GF-D8 (cell line): ENCODE measurements around the gene ATP5MG.

Experiments used
- DNase-seq: peaks from one replicate; lab custom pipeline; 2025; lab: John Stamatoyannopoulos, UW

The ATP5MG gene

DNA sequence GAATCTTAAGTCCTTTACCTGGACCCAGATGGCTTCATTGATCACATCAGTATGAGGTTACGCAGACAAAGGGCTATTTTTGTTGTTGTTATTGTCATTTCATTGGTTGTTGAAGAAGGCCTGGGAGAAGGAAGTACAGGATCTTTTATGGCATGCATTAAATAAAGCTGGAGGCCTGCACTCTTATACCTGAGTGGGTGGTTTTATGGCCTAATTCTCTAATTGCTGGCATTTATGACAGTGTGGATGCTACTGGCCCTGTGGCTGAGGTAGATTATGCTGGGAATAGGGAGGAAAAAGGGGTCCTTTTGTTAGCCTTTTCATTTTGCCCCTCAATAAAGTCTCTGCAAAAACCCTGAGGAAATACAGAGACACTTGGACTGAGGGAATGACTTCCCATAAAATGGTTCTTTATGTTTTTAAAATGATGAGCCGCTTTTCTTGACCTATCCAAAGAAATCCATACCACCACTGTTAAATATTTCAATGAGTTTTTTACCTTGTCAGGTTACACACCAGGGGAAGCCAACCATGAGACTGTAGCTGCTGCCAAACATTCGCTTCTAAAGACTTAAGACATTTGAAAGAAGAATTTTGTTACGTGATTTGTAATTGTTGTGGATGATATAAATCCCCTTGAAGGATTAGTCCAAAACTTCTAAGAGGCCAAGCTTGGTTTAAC lies 41.6 kb downstream of the ATP5MG start:
- DNase-seq = no peak

DNA sequence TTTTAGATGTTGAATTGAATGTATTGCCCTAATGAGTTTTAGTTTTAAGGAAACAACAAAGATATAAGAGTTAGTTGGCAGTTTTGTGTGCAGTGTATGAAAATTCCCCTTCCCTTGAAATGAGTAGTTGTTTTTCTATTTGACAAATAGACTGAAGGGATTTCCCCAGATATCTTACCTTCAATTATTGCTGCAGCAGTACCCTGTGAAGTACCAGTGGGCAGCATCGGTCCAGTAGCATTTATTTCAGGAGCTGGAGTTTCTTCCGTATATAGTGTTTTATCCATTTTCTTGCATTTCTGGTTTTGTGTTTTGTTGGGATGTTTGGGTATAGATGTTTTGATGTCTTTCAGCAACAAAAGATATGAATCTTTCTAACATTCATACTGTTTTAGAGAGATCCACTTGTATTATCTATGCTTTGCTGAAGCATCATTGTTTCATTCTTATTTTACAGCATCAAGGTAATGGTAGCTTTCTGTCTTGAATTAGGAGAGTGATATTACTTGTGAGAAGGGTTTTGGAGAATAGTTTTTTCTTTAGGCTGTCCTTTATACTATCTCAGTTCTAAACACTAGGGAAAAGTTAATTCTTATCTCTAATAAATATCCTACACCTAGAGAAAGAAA lies 42.3 kb downstream of the ATP5MG start:
- DNase-seq = no peak

DNA sequence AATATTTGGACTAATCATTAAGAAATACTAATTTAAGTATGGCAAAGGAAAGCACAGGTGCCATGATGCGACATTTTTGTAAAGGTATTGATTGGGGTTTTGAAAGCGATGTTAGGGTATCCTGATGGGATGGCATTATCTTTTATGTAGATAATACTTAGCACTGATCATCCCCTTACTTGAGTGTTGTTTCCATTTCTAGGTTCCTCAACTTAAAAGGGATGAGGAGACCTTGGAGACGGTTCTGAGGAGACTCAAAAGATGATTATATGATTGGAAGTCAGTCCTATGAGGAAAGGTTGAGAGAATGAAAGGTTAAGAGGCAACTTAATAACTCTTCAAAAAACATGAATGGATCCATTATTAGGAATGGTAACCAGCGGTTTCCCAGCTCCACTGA lies 46.0 kb downstream of the ATP5MG start:
- DNase-seq = no peak

DNA sequence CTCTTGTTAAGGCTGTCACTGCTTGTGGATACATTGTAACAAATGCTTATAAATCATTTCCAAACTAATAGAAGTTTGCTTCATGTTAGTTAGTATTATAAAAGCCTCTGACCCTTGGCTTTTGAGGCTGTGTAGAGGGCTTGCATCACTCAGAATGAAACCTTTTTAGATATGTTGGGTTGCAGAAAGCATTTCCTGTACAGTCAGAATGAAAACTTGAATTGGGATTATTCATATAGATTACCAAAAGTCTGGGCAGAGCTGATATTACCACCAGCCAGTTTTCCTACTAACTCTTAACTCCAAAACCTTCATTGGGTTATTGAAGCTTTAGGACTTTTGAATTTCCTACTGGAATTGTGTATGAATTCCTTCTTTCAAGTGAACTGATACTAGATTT lies 46.9 kb downstream of the ATP5MG start:
- DNase-seq = no peak

DNA sequence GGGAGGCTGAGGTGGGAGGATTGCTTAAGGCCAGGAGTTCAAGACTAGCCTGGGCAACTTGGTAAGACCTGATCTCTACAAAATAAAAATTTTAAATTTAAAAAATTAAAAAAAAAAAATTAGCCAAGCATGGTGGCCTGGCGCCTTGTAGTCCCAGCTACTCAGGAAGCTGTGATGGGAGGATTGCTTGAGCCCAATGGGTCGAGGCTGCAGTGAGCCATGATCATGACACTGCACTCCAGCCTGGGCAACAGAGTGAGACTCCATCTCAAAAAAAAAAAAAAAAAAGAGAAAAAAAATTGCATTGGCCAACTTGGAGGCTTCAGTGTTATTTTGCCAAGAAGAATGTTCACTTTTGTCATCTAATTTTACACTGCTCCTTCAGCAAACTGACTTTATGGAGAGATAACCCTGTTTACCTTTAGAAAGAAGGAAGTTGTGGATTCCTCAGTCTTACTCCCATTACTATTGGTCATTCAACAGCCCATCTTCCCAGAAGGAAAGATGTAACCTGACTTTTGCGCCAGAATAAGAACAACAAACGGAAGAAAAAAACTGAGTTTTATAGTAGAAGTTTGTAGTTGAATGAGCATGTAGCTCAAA lies 48.0 kb downstream of the ATP5MG start:
- DNase-seq = no peak

DNA sequence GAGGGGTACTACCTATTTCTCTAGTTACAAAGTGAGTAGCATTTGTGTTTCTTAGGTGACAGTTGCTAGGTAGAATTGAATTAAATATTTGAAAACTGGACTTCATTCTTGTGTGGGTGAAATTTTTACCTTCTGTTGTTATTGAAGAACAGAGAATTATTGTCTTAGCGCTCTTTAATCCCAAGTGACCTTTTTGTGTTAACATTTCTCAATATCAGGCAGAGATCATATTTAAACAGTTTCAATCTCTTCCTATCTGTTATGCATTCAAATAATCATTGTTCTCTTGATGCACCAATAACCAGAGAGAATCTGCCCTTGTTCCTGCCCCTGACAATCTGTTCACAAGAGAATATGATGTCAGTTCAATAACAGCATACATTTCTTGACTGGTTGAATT lies 49.0 kb downstream of the ATP5MG start:
- DNase-seq = no peak
